Natural killer cell (primary cell): ENCODE results near the gene CAMTA1. TPM values are rescaled to one million over a fixed set of nuclear protein-coding genes. Genes with fewer than 3 reads are reported as not detected.
A peak's percentile ranks its signal among the peaks of the same experiment; 100 is the strongest.

Experiments used
- ATAC-seq, 3 donors: fragments of 150-1000 bp in 2 of 3; fragments of 200-7000 bp in 1 of 3; cut with Tn5 transposase; 1 replicate in 1 of 3; 2 replicates in 2 of 3; pipeline ENCODE4 v1.10.0; 2021; ENCODE audit warnings: mild to moderate bottlenecking in 2 of 3, moderate library complexity in 2 of 3
- DNase-seq, 2 donors: peaks; one replicate each; pipeline versions ENCODE4 v3.0.0 to v3.0.0-alpha.2; 2013 to 2021; ENCODE audit warnings: mixed read lengths in 1 of 2
- H3K27ac ChIP-seq: one replicate; pipeline ENCODE4 v1.5.1; 2013; ENCODE audit warnings: mild to moderate bottlenecking, low read length
- H3K27me3 ChIP-seq: one replicate; pipeline ENCODE4 v1.6.1; 2013; ENCODE audit warnings: low read length; ENCODE audit not compliant: control insufficient read depth, insufficient read depth
- H3K36me3 ChIP-seq: one replicate; pipeline ENCODE4 v1.6.1; 2013; ENCODE audit warnings: low read length; ENCODE audit not compliant: control insufficient read depth, insufficient read depth
- H3K4me1 ChIP-seq: one replicate; pipeline ENCODE4 v1.6.1; 2013; ENCODE audit warnings: low read length; ENCODE audit not compliant: control insufficient read depth, insufficient read depth
- H3K4me3 ChIP-seq: one replicate; pipeline ENCODE4 v1.5.1; 2013; ENCODE audit warnings: low read length
- H3K9me3 ChIP-seq: one replicate; pipeline ENCODE4 v1.6.1; 2013; ENCODE audit warnings: low read length; ENCODE audit not compliant: control insufficient read depth, insufficient read depth
- H3K27ac Mint-ChIP-seq, 2 donors: one replicate each; pipeline ENCODE4 v1.8.0; 2022; ENCODE audit warnings: mild to moderate bottlenecking in 2 of 2, mixed read lengths in 2 of 2, moderate library complexity in 1 of 2
- H3K27me3 Mint-ChIP-seq, 2 donors: one replicate each; pipeline ENCODE4 v1.8.0; 2022; ENCODE audit warnings: low read depth in 2 of 2, mixed read lengths in 2 of 2
- H3K36me3 Mint-ChIP-seq: one replicate; pipeline ENCODE4 v1.8.0; 2022; ENCODE audit warnings: mixed read lengths
- H3K4me1 Mint-ChIP-seq, 2 donors: one replicate each; pipeline ENCODE4 v1.8.0; 2022; ENCODE audit warnings: mixed read lengths in 2 of 2
- H3K4me3 Mint-ChIP-seq: one replicate; pipeline ENCODE4 v1.8.0; 2022; ENCODE audit warnings: mild to moderate bottlenecking, moderate library complexity, mixed read lengths
- H3K9me3 Mint-ChIP-seq, 2 donors: one replicate each; pipeline ENCODE4 v1.8.0; 2022; ENCODE audit warnings: mixed read lengths in 2 of 2
- WGBS: methylation state at CpG from one replicate; pipeline ENCODE4 v1.1.7; 2013; ENCODE audit warnings: missing lambda C conversion rate; ENCODE audit not compliant: insufficient coverage; 5-methylcytosine and 5-hydroxymethylcytosine counted together
- intact Hi-C: fragments of 100-400 bp; cut with micrococcal nuclease; formaldehyde crosslinking; loops from one replicate; pipeline ENCODE4 v1.14.2; 2022
- total RNA-seq, 4 donors: library from RNA; stranded (reverse); fragments of 120-200 nt in 1 of 4; gene quantifications; one replicate each; pipeline versions ENCODE4 v1.2.3 to v1.2.4, GENCODE V29; 2013 to 2022
- TF ChIP-seq, protein P1 (sequence below): fragments of 200-600 bp; IDR thresholded peaks from one replicate; pipeline ENCODE4 v1.8.0; 2022; ENCODE audit warnings: antibody characterized with exemption

CAMTA1 gene
- total RNA-seq, 3 donors from 2014 or later (not counting 1 experiment from before 2014, with no cell fraction given) = 40.6 to 53.3 (median 44.9) TPM

DNA sequence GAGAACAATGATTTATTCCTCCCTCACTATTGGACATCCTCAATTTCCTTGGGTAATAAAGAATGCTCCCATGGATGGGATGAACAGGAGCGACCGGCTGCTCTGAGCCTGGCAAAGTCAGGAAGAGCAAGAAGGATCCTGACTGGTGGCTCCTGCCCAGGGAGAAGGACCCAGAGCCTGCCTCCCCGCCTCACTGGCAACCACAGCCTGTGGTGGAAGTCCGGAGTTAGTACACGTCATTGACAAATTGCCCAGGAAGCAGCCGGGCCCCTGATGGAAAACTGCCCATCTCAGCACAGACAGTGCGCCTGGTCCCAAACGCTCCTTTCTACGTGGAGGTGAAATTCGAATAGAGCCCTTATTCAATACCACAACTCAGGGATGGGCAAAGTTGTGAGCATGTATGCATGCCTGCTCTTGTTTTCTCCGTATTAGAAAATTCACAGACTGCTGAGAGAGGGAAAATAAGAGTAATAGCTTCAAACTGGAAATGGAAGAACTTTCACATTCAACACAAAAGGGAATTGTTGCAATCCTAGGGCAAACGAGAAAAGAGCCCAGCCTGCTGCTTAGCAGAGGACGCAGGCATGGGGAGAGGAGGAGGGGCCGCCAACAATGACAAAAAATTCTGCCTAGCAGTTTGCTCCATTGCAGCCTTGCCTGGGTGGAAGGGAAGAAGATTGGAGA, 588.8 kb downstream of the CAMTA1 start:
- Histone ChIP-seq H3K4me1 (no peaks in the 10 kb centered on the region), H3K27me3 (no peaks in the 10 kb centered on the region), H3K36me3 (no peaks in the 10 kb centered on the region), H3K4me3 (no peak overlapping the region), H3K9me3 (no peaks in the 10 kb centered on the region), H3K27ac (no peak overlapping the region)
- 13% methylated on average over 13 of the region's 14 CpGs for WGBS
- intact Hi-C loops = no loop called here
- peaks cover 2 to 3% of the 10 kb centered on the region in 2 donors for H3K27me3 Mint-ChIP-seq
- no peak overlapping the region for H3K4me3 Mint-ChIP-seq
- no peak overlapping the region for H3K27ac Mint-ChIP-seq
- TF ChIP-seq, protein P1, sequence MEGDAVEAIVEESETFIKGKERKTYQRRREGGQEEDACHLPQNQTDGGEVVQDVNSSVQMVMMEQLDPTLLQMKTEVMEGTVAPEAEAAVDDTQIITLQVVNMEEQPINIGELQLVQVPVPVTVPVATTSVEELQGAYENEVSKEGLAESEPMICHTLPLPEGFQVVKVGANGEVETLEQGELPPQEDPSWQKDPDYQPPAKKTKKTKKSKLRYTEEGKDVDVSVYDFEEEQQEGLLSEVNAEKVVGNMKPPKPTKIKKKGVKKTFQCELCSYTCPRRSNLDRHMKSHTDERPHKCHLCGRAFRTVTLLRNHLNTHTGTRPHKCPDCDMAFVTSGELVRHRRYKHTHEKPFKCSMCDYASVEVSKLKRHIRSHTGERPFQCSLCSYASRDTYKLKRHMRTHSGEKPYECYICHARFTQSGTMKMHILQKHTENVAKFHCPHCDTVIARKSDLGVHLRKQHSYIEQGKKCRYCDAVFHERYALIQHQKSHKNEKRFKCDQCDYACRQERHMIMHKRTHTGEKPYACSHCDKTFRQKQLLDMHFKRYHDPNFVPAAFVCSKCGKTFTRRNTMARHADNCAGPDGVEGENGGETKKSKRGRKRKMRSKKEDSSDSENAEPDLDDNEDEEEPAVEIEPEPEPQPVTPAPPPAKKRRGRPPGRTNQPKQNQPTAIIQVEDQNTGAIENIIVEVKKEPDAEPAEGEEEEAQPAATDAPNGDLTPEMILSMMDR = no peak
- no peaks in the 10 kb centered on the region for H3K9me3 Mint-ChIP-seq
- H3K4me1 Mint-ChIP-seq = no peaks in the 10 kb centered on the region
- no peaks in the 10 kb centered on the region for H3K36me3 Mint-ChIP-seq
- no peak for DNase-seq
- ATAC-seq = no peak

DNA sequence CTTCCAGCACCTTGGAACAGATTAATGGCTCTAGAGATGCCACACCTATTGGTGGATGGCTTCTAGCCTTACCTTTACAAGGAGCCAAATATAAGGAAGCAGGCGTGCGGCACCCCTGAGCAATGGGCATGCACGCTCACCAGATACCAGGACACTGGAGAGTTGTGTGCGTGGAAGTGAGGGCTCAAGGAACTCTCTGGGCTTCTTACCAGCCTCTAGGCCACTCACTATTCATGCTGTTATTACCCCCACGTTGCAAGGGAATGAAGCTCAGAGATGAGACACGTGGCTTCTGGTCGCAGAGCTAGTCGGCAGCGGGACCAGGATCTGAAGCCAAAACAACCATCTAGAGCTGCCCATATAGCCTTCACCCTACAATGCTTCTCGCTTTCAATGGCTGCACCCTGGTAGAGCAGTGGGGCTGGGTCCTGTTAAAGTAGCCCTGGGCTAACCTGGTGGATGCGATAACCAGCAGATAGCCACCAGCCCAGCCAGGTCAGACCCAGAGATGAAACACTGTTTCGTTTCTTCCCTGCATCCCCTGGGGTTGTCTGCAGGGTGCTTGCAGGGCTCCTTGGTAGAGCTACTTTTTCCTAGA, 589.4 kb downstream of the CAMTA1 start:
- intact Hi-C loops = no loop called here
- WGBS = 89% methylated on average over 12 of the region's 12 CpGs
- H3K4me3 ChIP-seq = no peak overlapping the region
- no peaks in the 10 kb centered on the region for H3K9me3 ChIP-seq
- no peaks in the 10 kb centered on the region for H3K27me3 ChIP-seq
- TF ChIP-seq, protein P1 = no peak
- H3K36me3 ChIP-seq = no peaks in the 10 kb centered on the region
- DNase-seq (no peak), ATAC-seq (peak in 1 of 3 donors; percentile 7)
- Mint-ChIP-seq H3K27ac (no peak overlapping the region), H3K4me1 (no peaks in the 10 kb centered on the region), H3K36me3 (no peaks in the 10 kb centered on the region), H3K4me3 (no peak overlapping the region), H3K27me3 (peaks cover 3 to 9% of the 10 kb centered on the region in 2 donors), H3K9me3 (no peaks in the 10 kb centered on the region)
- H3K27ac ChIP-seq = no peak overlapping the region
- no peaks in the 10 kb centered on the region for H3K4me1 ChIP-seq

DNA sequence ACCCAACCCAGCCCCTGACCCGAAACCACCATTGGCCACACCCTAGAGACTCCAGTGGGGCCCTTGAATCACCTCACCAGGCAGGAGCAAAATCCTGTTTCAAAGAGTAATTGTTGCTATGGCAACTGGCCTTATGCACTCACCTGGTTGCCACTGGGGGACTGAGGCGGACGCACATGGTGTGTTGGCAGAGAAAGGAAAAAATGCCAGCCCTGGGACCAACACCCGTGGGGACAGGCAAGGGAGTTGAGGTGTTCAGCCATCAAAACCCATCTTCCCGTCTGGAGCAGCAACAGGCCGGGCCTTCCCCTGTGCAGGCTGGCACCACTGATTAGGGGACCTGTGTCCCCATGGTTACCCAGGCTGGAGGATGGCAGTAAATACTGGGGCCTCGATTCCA, 590.1 kb downstream of the CAMTA1 start:
- Mint-ChIP-seq H3K9me3 (no peaks in the 10 kb centered on the region), H3K4me1 (no peaks in the 10 kb centered on the region), H3K27me3 (peaks cover 3 to 12% of the 10 kb centered on the region in 2 donors), H3K27ac (no peak overlapping the region), H3K36me3 (no peaks in the 10 kb centered on the region), H3K4me3 (no peak overlapping the region)
- Histone ChIP-seq H3K9me3 (no peaks in the 10 kb centered on the region), H3K27me3 (no peaks in the 10 kb centered on the region), H3K36me3 (no peaks in the 10 kb centered on the region), H3K4me1 (no peaks in the 10 kb centered on the region), H3K27ac (no peak overlapping the region), H3K4me3 (no peak overlapping the region)
- TF ChIP-seq, protein P1 = no peak
- 91% methylated on average over 6 of the region's 7 CpGs for WGBS
- DNase-seq (no peak), ATAC-seq (no peak)
- intact Hi-C loops = no loop called here
